GM21576 (cell line): ENCODE results near the gene SCARB1.

Source experiments
- ATAC-seq: cut with Tn5 transposase; IDR thresholded peaks from one replicate; pipeline ENCODE4 v1.9.1; 2021; ENCODE audit warnings: mild to moderate bottlenecking, moderate library complexity; ENCODE audit not compliant: unreplicated experiment

Gene SCARB1

GRCh38 chr12:124804011-124804621 is 59.5 kb downstream of the SCARB1 start:
- no peak for ATAC-seq

- no peak for ATAC-seq
Observed at GRCh38 chr12:124802361-124802760, 61.3 kb downstream of the SCARB1 start.

DNA sequence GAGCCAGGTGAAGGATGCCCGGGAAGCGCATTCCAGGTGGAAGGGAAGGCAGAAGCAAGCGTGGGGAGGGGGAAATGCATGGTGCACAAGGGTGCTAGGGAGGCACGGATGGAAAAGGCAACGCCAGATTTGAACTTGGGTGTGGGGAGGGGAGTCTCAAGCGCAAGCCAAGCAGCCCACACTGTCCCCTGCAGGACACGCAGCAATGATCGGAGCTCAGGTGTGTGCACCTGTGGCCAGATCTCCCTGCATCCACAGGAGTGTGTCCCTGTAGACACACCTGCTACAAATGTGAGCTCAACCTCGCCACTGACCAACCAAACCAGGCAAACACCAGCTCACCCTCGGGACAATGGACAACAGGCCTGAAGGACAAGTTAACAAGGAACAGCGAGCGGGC is 63.2 kb downstream of the SCARB1 start:
- no peak for ATAC-seq

DNA sequence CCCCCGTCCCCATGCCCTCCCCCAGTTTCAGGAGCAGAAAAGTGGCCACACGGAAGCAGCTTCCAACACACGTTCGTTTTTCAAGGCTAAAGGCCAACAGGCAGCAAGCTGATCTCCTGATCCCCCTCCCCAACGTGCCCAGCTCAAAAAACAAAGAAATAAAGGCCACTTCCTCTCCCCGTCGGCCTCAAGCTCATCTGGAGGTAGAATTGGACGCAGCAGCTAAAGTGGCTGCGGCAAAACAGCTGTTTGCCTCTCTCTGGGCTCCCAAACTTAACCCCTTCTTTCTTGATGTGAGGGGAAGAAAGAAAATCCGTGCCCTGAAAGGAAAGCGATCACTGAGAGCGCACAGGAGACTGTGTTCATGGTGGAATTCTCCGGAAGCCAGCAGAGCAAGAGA is 66.3 kb downstream of the SCARB1 start:
- ATAC-seq = no peak

- no peak for ATAC-seq
Observed at GRCh38 chr12:124796303-124796960, 67.2 kb downstream of the SCARB1 start.

GRCh38 chr12:124795081-124795948 is 68.3 kb downstream of the SCARB1 start:
- ATAC-seq = peak; percentile 52

DNA sequence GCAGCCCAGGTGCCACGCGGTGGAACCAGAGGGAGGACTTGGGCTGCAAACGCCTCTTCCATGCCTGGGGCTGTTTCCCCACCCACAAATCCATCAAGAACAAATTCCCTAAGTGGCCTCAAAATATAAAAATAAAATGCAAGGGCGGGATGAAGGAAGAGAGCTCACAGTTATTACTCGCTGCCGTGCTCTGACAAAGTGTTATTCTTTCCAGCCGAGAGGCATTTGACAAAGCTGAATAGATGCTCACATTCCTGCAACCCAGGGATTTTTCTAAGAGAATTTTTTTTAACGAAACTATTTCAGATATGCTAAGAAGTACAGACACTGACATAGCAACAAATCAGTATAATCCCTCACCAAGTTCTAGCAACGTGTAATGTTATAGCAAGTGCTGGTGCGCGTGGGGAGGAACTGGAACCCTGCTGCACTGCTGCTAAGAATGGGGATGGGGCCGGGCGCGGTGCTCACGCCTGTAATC is 70.7 kb downstream of the SCARB1 start:
- ATAC-seq = no peak

DNA sequence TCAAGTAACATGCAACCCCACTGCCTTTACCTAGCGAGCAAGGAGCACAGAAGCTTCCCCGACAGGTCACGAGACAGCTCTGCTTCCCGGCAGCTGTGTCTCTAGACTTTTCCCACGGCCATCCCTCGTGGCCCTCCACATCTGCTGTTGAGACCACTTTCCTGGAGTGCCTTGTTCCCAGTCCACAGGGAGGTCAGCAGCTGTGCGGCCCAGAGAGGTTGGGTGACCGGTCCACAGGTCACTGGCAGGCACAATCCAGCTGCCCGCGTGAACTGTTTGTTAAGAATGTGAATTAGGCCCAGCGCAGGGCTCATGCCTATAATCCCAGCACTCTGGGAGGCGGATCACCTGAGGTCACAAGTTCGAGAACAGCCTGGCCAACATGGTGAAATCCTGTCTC is 71.5 kb downstream of the SCARB1 start:
- no peak for ATAC-seq

DNA sequence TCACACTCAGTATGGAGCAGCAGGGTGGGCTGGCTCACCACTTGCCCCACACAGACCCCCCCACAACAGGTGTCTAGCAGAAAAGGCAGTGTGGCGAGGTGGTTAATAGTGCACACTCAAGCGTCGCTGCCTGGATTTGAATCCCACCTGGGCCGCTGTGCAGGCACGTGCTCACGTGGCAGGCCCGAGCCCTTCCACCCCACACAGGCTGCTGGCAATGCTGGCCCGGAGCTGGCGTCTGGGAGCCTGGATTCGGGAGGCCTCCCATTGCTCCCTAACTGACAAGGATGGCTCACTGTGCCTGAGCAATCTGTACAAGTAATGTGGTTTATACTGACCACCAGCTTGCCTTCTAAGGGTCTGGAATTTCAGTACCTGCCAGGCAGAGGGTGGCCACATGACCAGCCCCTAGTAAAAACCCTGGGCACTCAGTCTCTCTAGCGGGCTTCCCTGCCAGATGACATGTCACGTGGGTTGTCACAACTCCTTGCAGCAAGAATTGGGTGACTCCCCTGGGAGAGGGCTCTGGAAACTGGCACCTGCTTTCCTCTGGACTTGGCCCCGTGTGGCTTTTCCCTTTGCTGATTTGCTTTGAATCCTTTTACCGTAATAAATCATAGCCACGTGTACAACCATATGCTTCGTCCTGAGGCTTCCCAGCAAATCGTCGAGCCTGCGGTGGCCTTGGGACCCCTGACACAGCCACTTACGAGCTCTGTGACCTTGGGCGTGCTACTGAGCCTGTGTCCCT is 72.8 kb downstream of the SCARB1 start:
- no peak for ATAC-seq

GRCh38 chr12:124788936-124789555 is 74.6 kb downstream of the SCARB1 start:
- ATAC-seq = no peak

GRCh38 chr12:124786061-124786964 is 77.4 kb downstream of the SCARB1 start:
- no peak for ATAC-seq

- ATAC-seq = no peak
Observed at GRCh38 chr12:124784871-124785572, 78.6 kb downstream of the SCARB1 start.

- ATAC-seq = no peak
Observed at GRCh38 chr12:124783087-124783486, 80.6 kb downstream of the SCARB1 start.

DNA sequence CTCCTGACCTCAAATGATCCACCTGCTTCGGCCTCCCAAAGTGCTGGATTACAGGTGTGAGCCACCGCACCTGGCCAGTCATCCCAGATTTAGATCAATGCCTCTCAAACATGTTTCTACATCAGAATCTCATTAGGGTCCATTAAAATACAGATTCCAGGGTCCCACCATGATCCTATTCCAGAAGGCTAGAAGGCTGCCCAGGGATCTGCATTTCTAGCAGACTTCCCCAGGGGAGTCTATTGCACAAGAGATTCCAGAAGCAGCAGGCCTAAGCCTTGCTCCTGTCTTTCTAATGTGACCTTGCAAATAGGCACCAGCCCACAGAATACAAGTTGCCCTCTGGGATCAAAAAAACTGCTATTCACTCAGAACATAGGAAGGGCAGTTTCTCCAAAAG is 81.5 kb downstream of the SCARB1 start:
- ATAC-seq = no peak

- no peak for ATAC-seq
Observed at GRCh38 chr12:124780752-124781685, 82.6 kb downstream of the SCARB1 start.

DNA sequence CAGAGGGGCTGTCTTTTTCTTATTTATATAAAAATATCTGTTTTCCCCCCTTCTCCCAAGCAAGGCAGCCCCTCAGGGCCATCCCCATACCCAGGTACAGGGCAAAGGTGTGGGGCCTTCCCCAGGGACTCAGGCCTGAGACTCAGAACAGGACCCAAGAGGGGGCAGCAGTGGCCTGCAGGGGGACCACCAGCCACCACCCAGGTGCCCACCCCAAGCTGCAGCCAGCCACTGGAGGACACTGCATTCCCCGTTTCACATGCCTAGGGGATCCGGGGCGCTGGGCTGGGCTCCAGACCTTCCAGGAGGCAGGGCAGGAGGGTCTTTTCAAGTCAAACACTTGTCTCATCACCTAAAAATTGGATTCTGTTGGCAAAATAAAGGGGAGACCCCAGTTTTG is 83.3 kb downstream of the SCARB1 start:
- ATAC-seq = no peak

GRCh38 chr12:124779161-124780141 is 84.2 kb downstream of the SCARB1 start:
- ATAC-seq = peak; percentile 42
